ENCODE data around the gene IZUMO4.

DNA sequence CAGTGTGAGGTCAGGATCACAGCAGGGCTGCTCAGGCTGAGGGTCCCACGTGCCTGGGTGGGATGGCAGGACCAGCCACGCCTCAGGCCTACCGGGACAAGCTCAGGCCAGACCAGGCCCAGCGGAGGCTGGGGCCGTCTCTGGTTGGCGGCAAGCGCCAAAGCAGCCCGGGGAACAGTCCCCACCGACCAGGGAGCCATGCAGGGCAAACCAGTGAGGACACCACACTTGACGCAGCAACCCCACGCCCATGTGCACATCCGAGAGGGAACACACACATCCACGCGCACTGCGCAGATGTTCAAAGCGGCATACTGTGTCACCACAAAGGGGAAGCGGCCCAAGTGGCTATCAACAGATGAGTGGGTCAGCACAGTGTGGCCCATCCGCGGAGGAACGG is 15.2 kb downstream of the IZUMO4 start:
- TF ChIP-seq POLR2AphosphoS5 (IDR thresholded peaks at IDR 0.05; ENCODE audit: low read depth, low read length) (no peak), TAF1 (IDR thresholded peaks at IDR 0.05; ENCODE audit: borderline replicate concordance, low read depth, low read length) (no peak), POLR2A (IDR thresholded peaks at IDR 0.05; ENCODE audit: low read depth, low read length) (no peak)

Data from GM12892 (cell line).